Esophagus (tissue), 2 donors: Measurements from ENCODE around the gene C6orf141. TPM values are rescaled to one million over a fixed set of nuclear protein-coding genes. Genes with fewer than 3 reads are reported as not detected.
A peak's percentile ranks its signal among the peaks of the same experiment; 100 is the strongest.

Experiments
- H3K27ac ChIP-seq, 2 donors: one replicate each; pipeline ENCODE4 v1.5.1; 2013; ENCODE audit warnings: low read depth in 2 of 2, mild to moderate bottlenecking in 2 of 2, inconsistent platforms in 1 of 2, low read length in 1 of 2, moderate library complexity in 1 of 2
- H3K27me3 ChIP-seq, 2 donors: one replicate each; pipeline ENCODE4 v1.6.1; 2013; ENCODE audit warnings: low read length in 2 of 2, control low read depth in 1 of 2, mild to moderate bottlenecking in 1 of 2; ENCODE audit not compliant: insufficient read depth in 2 of 2, control insufficient read depth in 1 of 2
- H3K36me3 ChIP-seq, 2 donors: one replicate each; pipeline ENCODE4 v1.6.1; 2013; ENCODE audit warnings: low read length in 1 of 2; ENCODE audit not compliant: control insufficient read depth in 2 of 2, insufficient read depth in 2 of 2
- H3K4me1 ChIP-seq, 2 donors: one replicate each; pipeline ENCODE4 v1.6.1; 2013; ENCODE audit warnings: low read length in 1 of 2; ENCODE audit not compliant: control insufficient read depth in 2 of 2, insufficient read depth in 2 of 2
- H3K4me3 ChIP-seq, 2 donors: one replicate each; pipeline ENCODE4 v1.5.1; 2013; ENCODE audit warnings: low read length in 2 of 2, mild to moderate bottlenecking in 2 of 2, low read depth in 1 of 2, moderate library complexity in 1 of 2
- H3K9me3 ChIP-seq, 2 donors: one replicate each; pipeline ENCODE4 v1.6.1; 2013; ENCODE audit warnings: mild to moderate bottlenecking in 2 of 2, low read depth in 1 of 2, low read length in 1 of 2, moderate library complexity in 1 of 2; ENCODE audit not compliant: control insufficient read depth in 2 of 2, insufficient read depth in 1 of 2
- WGBS, 2 donors: extraction: QIAGEN DNeasy Blood & Tissue Kit; methylation state at CpG; one replicate each; pipeline ENCODE4 v1.1.7; 2013; 5-methylcytosine and 5-hydroxymethylcytosine counted together
- polyA plus RNA-seq, 2 donors: library from polyadenylated mRNA; stranded (reverse); fragments of 200-250 nt; gene quantifications; one replicate each; pipeline ENCODE4 v1.2.3, GENCODE V29; 2013
- donor health status: healthy with polysubstance abuse.
- donor health status: Bipolar disorder and iron deficiency.

The C6orf141 gene
- polyA plus RNA-seq, 2 donors, result 4.9 to 9.7 TPM

DNA sequence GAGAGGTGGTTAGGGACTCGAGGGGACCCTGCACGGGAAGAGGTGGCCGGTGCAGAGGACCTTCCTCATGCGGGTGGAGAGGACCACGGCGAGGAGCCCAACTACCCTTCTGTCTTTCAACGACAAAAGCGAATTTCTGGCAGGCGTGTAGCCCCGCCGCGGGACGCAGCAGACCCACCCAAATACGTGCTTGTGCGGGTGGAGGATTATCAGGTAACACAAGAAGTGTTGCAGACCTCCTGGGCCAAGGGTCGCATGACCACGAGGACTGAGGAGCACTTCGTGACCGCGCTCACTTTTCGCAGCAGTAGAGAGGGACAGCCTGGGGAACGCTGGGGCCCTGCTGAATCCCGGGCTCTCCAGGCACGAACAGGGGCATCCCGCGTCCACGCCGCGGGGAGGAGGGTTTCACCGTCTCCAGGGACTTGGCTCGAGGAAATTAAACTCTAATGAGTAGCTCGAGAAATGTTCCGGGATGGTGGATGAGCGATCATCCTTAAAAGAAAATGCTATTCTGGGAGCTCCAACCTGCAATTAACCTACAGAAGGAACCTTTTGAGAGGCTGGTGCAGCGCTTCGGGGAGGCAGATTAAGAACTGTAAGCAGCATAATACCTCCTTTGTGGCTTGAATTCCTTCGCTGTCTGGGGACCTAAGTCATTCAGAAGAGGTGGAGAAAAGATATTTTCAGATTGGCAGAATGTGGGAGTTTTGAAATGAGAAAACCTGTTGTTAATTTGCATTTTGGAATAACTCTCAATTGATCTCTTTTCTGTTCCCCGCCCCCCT, 804 bp downstream of the C6orf141 start:
- peaks cover 4 to 5% of the 10 kb centered on the region in 2 donors for H3K4me1 ChIP-seq

DNA sequence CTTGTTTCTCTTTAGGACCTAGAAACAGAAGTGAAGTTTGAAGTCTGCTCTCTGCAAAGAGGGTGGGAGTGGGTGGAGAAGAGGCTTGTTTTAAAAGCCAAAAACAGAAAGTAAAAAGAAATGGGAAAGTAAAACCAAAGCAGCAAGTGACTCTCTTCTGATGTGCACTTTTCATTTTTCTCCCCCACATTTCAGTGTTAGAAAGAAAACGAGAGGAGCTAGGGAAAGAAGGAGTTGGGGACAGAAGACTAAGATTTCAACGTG, 1.3 kb downstream of the C6orf141 start:
- no peaks in the 10 kb centered on the region for H3K27me3 ChIP-seq
- peaks cover 4 to 5% of the 10 kb centered on the region in 2 donors for H3K4me1 ChIP-seq
- no peaks in the 10 kb centered on the region for H3K9me3 ChIP-seq
- H3K4me3 ChIP-seq, result peak overlapping the region in 1 of 2 donors; percentile 83
- no peak overlapping the region for H3K27ac ChIP-seq
- WGBS, 2 donors, result 27 to 37% methylated on average over 2 of the region's 2 CpGs
- H3K36me3 ChIP-seq, result no peaks in the 10 kb centered on the region

More for the DNA sequence above, 804 bp downstream of the C6orf141 start:
- Histone ChIP-seq H3K4me3 (peak overlapping the region; percentile 61 to 83), H3K9me3 (no peaks in the 10 kb centered on the region), H3K27me3 (no peaks in the 10 kb centered on the region), H3K27ac (peak overlapping the region in 1 of 2 donors; percentile 42), H3K36me3 (no peaks in the 10 kb centered on the region)
- 1 to 2% methylated on average over 38 of the region's 38 CpGs for WGBS, 2 donors

DNA sequence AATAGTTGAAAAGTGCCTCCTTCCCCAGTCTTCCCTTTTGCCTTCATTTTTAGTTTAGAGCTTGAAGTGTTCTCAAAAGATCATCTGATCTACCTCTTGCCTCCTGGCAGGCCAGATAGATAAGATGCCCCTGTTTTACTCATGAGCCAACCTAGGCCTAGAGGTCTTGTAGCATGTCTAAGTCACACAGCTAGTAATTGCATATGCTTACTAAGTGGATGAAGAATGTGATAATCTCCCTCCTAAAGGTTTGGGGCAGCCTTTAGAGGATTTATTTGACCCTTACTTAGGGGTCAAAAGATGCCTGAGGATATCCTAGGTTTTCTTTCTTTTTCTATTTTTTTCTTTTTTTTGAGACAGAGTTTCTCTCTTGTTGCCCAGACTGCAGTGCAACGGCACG, 2.1 kb downstream of the C6orf141 start:
- H3K9me3 ChIP-seq, result no peaks in the 10 kb centered on the region
- no peaks in the 10 kb centered on the region for H3K36me3 ChIP-seq
- H3K27ac ChIP-seq, result no peak overlapping the region
- no peak overlapping the region for H3K4me3 ChIP-seq
- H3K4me1 ChIP-seq, result peaks cover 4 to 5% of the 10 kb centered on the region in 2 donors
- WGBS, 2 donors, result 86 to 96% methylated on average over 2 of the region's 2 CpGs
- H3K27me3 ChIP-seq, result no peaks in the 10 kb centered on the region

DNA sequence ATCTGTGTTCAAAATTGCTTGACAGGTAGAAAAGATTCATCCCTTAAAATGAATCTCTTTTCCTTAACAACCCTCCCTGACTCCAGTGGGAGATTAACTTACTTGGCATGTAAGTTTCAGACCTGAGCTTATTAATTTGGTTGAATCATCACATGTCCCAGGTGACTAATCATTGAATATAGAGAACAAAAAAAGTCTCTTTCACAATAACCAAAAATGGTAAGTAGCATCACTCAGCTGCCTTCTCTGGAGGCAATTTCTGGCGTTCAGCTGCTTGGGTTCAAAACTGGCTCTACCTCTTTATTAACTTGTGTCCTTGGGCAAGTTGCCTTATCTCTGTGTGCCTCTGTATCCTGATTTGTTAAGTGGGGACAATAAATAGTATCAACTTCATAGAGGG, 2.9 kb downstream of the C6orf141 start:
- no peaks in the 10 kb centered on the region for H3K27me3 ChIP-seq

DNA sequence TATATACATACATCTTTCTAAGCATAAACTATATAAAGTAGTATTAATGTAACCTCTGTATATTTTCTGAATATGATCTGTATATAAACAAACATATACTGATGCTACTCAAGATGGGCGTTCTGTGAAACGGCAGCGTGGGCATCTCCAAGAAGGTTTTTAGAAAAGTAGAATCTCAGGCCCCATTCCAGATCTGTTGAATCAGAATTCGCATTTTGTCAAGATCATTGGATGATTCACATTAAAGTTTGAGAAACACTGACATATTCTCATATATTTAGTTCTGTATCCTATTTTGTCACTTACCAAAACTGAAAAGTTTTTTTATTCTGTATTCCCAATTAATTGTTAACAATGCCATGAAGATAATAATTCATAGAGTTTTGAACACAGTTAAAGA, 5.5 kb downstream of the C6orf141 start:
- no peak overlapping the region for H3K27ac ChIP-seq
- H3K4me3 ChIP-seq, result no peak overlapping the region
- 61 to 63% methylated on average over 4 of the region's 4 CpGs for WGBS, 2 donors
- H3K9me3 ChIP-seq, result no peaks in the 10 kb centered on the region
- peaks cover 4% of the 10 kb centered on the region in 2 donors for H3K4me1 ChIP-seq
- no peaks in the 10 kb centered on the region for H3K36me3 ChIP-seq
- H3K27me3 ChIP-seq, result no peaks in the 10 kb centered on the region

More for the DNA sequence above, 2.9 kb downstream of the C6orf141 start:
- no peaks in the 10 kb centered on the region for H3K9me3 ChIP-seq
- H3K4me3 ChIP-seq, result no peak overlapping the region
- 36 to 56% methylated on average over 1 of the region's 1 CpG for WGBS, 2 donors
- peak overlapping the region in 1 of 2 donors; percentile 47 for H3K27ac ChIP-seq
- no peaks in the 10 kb centered on the region for H3K36me3 ChIP-seq
- peaks cover 4 to 5% of the 10 kb centered on the region in 2 donors for H3K4me1 ChIP-seq

DNA sequence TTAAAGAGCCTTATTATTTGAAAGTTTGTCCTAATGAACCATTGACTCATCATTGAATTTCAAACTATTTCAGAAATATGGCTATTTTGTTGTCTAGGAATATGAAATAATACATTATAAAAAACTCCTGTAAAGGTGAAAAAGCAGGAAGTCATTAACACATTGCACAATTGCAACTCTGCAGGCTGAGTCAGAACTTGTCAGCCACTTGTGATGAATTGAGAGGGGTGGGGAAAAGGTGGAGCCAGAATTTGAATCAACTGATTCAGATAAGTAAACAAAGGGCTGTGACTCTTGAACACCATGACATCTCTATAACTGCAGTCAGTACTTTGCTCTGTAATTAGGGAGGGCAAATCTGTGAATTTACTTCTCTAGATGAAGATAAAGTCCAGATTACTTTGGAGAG, 6.0 kb downstream of the C6orf141 start:
- Histone ChIP-seq H3K4me3 (no peak overlapping the region), H3K9me3 (no peaks in the 10 kb centered on the region), H3K27ac (peak overlapping the region in 1 of 2 donors; percentile 70), H3K4me1 (no peaks in the 10 kb centered on the region), H3K27me3 (no peaks in the 10 kb centered on the region), H3K36me3 (no peaks in the 10 kb centered on the region)

DNA sequence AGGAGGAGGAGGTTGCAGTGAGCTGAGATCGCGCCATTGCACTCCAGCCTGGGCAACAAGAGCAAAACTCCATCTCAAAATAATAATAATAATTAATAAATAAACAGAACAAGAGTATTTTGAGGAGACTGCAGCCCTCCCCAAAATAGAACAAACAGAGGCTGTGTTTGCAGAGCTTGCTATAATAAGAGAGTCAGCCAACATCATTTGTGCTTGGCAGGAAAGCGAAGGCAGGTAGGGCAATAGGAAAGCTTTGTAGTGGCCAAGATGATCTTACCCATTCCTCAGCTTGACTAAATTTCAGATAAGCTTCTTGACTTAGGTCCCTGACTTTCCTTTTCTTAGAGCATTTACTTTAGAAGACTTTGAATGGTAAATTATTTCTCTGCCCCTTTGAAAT, 6.7 kb downstream of the C6orf141 start:
- no peaks in the 10 kb centered on the region for H3K27me3 ChIP-seq
- H3K9me3 ChIP-seq, result no peaks in the 10 kb centered on the region
- no peaks in the 10 kb centered on the region for H3K36me3 ChIP-seq
- H3K27ac ChIP-seq, result no peak overlapping the region
- no peak overlapping the region for H3K4me3 ChIP-seq
- no peaks in the 10 kb centered on the region for H3K4me1 ChIP-seq
- 80 to 90% methylated on average over 3 of the region's 3 CpGs for WGBS, 2 donors

DNA sequence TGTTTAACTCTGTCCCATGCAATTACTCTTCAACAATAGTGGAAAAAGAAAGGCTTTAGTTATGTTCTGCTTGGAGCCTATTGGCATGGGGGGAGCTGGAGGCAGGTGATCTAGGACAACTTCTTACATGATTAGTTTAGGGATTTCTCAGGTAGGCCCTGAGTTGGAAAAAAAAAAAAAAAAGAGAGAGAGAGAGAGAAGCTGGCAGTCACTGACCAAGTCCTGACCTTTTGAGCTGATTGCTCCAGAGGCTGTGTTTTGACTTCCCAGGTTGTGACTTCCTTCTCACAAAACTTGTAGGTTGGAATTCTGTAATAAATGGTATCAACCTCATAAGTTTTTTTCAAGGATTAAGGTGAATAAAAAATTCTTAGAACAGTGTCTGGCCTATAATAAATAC, 7.8 kb downstream of the C6orf141 start:
- Histone ChIP-seq H3K4me3 (no peak overlapping the region), H3K9me3 (no peaks in the 10 kb centered on the region), H3K4me1 (no peaks in the 10 kb centered on the region), H3K27me3 (no peaks in the 10 kb centered on the region), H3K27ac (no peak overlapping the region), H3K36me3 (no peaks in the 10 kb centered on the region)

DNA sequence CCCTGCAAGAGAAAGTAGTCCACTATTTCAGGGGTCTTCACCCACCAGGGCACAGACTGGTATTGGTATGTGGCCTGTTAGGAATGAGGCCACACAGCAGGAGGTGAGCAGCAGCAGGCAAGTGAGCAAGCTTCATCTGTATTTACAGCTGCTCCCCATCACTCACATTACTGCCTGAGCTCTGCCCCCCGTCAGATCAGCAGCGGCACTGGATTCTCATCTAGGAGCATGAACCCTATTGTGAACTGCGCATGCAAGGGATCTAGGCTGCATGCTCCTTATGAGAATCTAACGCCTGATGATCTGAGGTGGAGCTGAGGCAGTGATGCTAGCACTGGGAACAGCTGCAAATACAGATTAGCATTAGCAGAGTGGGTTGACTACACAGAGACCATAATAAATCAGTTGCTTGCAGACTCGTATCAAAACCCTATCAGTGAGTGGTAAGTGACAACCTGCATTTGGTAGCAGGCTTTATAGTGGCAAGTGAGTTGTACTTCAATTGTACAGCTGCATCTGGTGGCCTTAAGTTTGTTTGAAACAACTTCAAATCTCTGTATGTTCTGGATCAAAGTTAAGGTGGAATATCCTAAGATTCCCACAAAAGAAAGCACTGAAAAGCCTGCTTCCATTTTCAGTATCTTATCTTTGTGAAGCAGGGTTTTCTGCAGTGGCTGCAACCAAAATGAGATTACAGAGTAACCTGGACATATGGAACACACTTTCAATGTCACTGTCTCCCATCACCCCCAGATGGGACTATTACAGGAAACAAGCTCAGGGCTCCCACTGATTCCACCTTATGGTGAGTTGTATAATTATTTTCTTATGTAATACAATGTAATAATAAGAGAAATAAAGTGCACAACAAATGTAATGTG, 12.8 kb downstream of the C6orf141 start:
- Histone ChIP-seq H3K27me3 (no peaks in the 10 kb centered on the region), H3K4me1 (peaks cover 0 to 3% of the 10 kb centered on the region in 2 donors), H3K9me3 (no peaks in the 10 kb centered on the region), H3K27ac (no peak overlapping the region), H3K36me3 (no peaks in the 10 kb centered on the region), H3K4me3 (no peak overlapping the region)
- WGBS, 2 donors, result 73 to 75% methylated on average over 5 of the region's 5 CpGs
